Stimulated activated CD8-positive, alpha-beta memory T cell treated with anti-CD3 and anti-CD28 coated beads, Interleukin-7, amount 100 ng/mL, for 4 hours (primary cell): Measurements from ENCODE around the gene FHIT.

Source experiments
- DNase-seq, 2 donors: peaks; one replicate each; pipeline ENCODE4 v3.0.0-alpha.2; 2020; ENCODE audit warnings: low read depth in 2 of 2

The FHIT gene

GRCh38 chr3:60000311-60001105, 1250.7 kb downstream of the FHIT start:
- DNase-seq: no peak

GRCh38 chr3:59998058-59998457, 1253.2 kb downstream of the FHIT start:
- no peak for DNase-seq

GRCh38 chr3:59997583-59997982, 1253.7 kb downstream of the FHIT start:
- DNase-seq: no peak

GRCh38 chr3:59996056-59996455, 1255.2 kb downstream of the FHIT start:
- DNase-seq: no peak

- DNase-seq: no peak
Measured at GRCh38 chr3:59995563-59995962, 1255.7 kb downstream of the FHIT start.

- DNase-seq: no peak
Measured at GRCh38 chr3:59994732-59995304, 1256.4 kb downstream of the FHIT start.

- DNase-seq: no peak
Measured at GRCh38 chr3:59992578-59992977, 1258.7 kb downstream of the FHIT start.

GRCh38 chr3:59990915-59991314, 1260.3 kb downstream of the FHIT start:
- no peak for DNase-seq

GRCh38 chr3:59982510-59982909, 1268.7 kb downstream of the FHIT start:
- DNase-seq: no peak

- DNase-seq: no peak
Measured at GRCh38 chr3:59981377-59981776, 1269.9 kb downstream of the FHIT start.

- no peak for DNase-seq
Measured at GRCh38 chr3:59980576-59980975, 1270.7 kb downstream of the FHIT start.

- DNase-seq: no peak
Measured at GRCh38 chr3:59979542-59979941, 1271.7 kb downstream of the FHIT start.

GRCh38 chr3:59978979-59979378, 1272.3 kb downstream of the FHIT start:
- DNase-seq: no peak

GRCh38 chr3:59970796-59971195, 1280.5 kb downstream of the FHIT start:
- no peak for DNase-seq

GRCh38 chr3:59970376-59970775, 1280.9 kb downstream of the FHIT start:
- no peak for DNase-seq

- no peak for DNase-seq
Measured at GRCh38 chr3:59968513-59969045, 1282.7 kb downstream of the FHIT start.

- no peak for DNase-seq
Measured at GRCh38 chr3:59963676-59964075, 1287.6 kb downstream of the FHIT start.

- DNase-seq: no peak
Measured at GRCh38 chr3:59957150-59957549, 1294.1 kb downstream of the FHIT start.

- no peak for DNase-seq
Measured at GRCh38 chr3:59953104-59953503, 1298.1 kb downstream of the FHIT start.

GRCh38 chr3:59949311-59949710, 1301.9 kb downstream of the FHIT start:
- DNase-seq: no peak

GRCh38 chr3:59946401-59946800, 1304.9 kb downstream of the FHIT start:
- DNase-seq: no peak

GRCh38 chr3:59940718-59941117, 1310.5 kb downstream of the FHIT start:
- no peak for DNase-seq

- no peak for DNase-seq
Measured at GRCh38 chr3:59939826-59940426, 1311.3 kb downstream of the FHIT start.
